ENCODE results near the gene UTP25.
"Not testable (repeated sequence)": the region's sequence is repeated elsewhere in the genome, so short reads cannot be mapped to it uniquely, and the experiment has no call there.

UTP25 gene

DNA sequence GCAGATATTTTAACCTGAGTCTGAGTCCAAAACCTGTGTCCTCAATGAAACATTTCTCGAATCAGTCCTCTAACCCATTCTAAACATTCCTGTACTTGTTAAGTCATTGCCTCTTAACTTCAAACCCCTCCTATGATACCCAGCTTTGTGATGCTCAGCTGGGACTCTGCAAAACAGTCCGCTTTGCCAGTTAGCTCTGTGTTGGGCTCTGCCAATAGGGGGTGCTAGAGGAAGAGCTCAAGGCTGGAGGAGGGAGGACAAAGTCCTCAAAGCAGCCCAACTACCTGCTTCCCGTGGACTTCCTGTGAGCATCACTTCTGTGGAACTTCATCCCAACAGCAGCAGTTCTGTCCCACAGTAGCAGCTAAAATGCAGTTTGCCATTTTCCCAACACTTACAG is 72.2 kb downstream of the UTP25 start:
- no peak for DNase-seq

GRCh38 chr1:209900734-209901133 is 73.0 kb downstream of the UTP25 start:
- DNase-seq: no peak

- no peak for DNase-seq
Observed at GRCh38 chr1:209901211-209901610, 73.4 kb downstream of the UTP25 start.

GRCh38 chr1:209904774-209905173 is 77.0 kb downstream of the UTP25 start:
- DNase-seq: not testable (repeated sequence)
